Uterus (tissue), 4 donors: ENCODE results near the gene MBD3L1. TPM values are rescaled to one million over a fixed set of nuclear protein-coding genes. Genes with fewer than 3 reads are reported as not detected.

ENCODE experiments used
- DNase-seq, 2 donors: peaks; one replicate each; pipeline ENCODE4 v3.0.0-alpha.2; 2019 to 2020
- H3K27ac ChIP-seq, 2 donors: fragments of 200-600 bp; sonication (generic); 1 replicate in 1 of 2; 2 replicates in 1 of 2; pipeline ENCODE4 v1.5.1; 2016 to 2018
- H3K27me3 ChIP-seq, 2 donors: fragments of 200-600 bp; sonication (generic); one replicate each; pipeline ENCODE4 v1.5.1; 2018 to 2019; ENCODE audit warnings: control low read depth in 1 of 2
- H3K36me3 ChIP-seq, 2 donors: fragments of 200-600 bp; sonication (generic); one replicate each; pipeline ENCODE4 v1.5.1; 2019; ENCODE audit warnings: control low read depth in 1 of 2
- H3K4me1 ChIP-seq, 2 donors: fragments of 200-600 bp; sonication (generic); one replicate each; pipeline ENCODE4 v1.5.1; 2018 to 2019; ENCODE audit warnings: control low read depth in 1 of 2
- H3K4me3 ChIP-seq, 2 donors: fragments of 200-600 bp; sonication (generic); 1 replicate in 1 of 2; 2 replicates in 1 of 2; pipeline ENCODE4 v1.5.1; 2018 to 2019; ENCODE audit warnings: mild to moderate bottlenecking in 1 of 2
- H3K9me3 ChIP-seq, 2 donors: fragments of 200-600 bp; sonication (generic); one replicate each; pipeline ENCODE4 v1.5.1; 2019; ENCODE audit warnings: control low read depth in 1 of 2
- POLR2A ChIP-seq, 2 donors: fragments of 450-650 bp; IDR thresholded peaks; one replicate each; pipeline ENCODE4 v1.6.1; 2016; ENCODE audit warnings: antibody characterized with exemption in 2 of 2, mild to moderate bottlenecking in 1 of 2, moderate library complexity in 1 of 2
- intact Hi-C: fragments of 100-400 bp; cut with DNase I; formaldehyde crosslinking; loops from one replicate; pipeline ENCODE4 v1.15.1; 2023; ENCODE audit warnings: low total_unique reads
- total RNA-seq, 4 donors: library from RNA; depleted of rRNA in 3 of 4; stranded (reverse); fragments of >200 nt in 3 of 4; gene quantifications; one replicate each; pipeline versions ENCODE4 v1.1.0 to v1.2.4, GENCODE V29; 2014 to 2023
- TF ChIP-seq, protein P1 (sequence below), 4 experiments: fragments of 200-600 bp in 2 of 4; fragments of 450-650 bp in 2 of 4; sonication (generic) in 2 of 4; IDR thresholded peaks; one replicate each; pipeline ENCODE4 v1.5.1; 2016 to 2019; ENCODE audit warnings: antibody characterized with exemption in 4 of 4, mild to moderate bottlenecking in 2 of 4, moderate library complexity in 1 of 4
- donor health status: DM: yes; HTN: yes; CAD: no.

MBD3L1 gene
- total RNA-seq, 4 donors from 2014 or later: not detected

DNA sequence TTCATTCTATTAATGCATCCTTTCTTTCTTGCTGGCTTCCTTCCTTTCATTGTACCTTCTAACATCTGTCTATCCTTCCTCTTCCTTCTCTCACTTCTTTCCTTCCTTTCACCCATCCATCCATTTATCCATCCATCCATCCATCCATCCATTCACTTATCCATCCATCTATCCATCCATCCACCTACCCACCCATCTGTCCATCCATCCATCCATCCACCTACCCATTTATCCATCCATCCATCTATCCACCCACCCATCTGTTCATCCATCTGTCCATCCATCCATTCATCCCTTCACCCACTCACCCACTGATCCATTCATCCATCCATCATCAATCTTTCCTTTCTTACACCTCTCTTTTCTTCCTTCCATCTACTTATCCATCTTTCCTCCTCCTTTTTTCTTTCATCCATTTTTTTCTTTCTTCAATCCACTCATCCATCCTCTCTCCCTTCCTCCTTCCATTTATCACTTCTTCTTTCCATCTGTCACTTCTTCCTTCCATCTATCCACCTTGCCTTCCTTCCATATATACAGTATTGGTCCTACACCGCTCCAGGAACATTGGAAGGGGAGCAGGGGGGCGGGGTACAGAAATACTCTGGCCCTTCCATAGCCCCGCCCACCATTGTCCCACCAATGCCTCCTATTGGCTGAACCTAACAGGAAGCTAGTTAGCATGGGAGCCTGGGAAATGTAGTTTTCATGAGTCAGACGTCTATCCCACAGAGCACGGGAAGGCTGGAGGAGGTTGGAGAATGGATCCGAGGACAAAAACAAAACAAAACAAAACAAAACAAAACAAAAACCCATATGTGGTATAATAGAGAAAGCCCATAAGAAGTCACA lies 45.9 kb downstream of the MBD3L1 start:
- no peaks in the 10 kb centered on the region for H3K4me1 ChIP-seq
- H3K27me3 ChIP-seq: no peaks in the 10 kb centered on the region
- TF ChIP-seq, protein P1, sequence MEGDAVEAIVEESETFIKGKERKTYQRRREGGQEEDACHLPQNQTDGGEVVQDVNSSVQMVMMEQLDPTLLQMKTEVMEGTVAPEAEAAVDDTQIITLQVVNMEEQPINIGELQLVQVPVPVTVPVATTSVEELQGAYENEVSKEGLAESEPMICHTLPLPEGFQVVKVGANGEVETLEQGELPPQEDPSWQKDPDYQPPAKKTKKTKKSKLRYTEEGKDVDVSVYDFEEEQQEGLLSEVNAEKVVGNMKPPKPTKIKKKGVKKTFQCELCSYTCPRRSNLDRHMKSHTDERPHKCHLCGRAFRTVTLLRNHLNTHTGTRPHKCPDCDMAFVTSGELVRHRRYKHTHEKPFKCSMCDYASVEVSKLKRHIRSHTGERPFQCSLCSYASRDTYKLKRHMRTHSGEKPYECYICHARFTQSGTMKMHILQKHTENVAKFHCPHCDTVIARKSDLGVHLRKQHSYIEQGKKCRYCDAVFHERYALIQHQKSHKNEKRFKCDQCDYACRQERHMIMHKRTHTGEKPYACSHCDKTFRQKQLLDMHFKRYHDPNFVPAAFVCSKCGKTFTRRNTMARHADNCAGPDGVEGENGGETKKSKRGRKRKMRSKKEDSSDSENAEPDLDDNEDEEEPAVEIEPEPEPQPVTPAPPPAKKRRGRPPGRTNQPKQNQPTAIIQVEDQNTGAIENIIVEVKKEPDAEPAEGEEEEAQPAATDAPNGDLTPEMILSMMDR (IDR thresholded peaks at IDR 0.05): no peak
- TF ChIP-seq POLR2A (IDR thresholded peaks at IDR 0.05): no peak
- no peak overlapping the region for H3K4me3 ChIP-seq
- intact Hi-C loops: no loop called here
- H3K36me3 ChIP-seq: no peaks in the 10 kb centered on the region
- no peak for DNase-seq
- H3K27ac ChIP-seq: no peak overlapping the region
- no peaks in the 10 kb centered on the region for H3K9me3 ChIP-seq

DNA sequence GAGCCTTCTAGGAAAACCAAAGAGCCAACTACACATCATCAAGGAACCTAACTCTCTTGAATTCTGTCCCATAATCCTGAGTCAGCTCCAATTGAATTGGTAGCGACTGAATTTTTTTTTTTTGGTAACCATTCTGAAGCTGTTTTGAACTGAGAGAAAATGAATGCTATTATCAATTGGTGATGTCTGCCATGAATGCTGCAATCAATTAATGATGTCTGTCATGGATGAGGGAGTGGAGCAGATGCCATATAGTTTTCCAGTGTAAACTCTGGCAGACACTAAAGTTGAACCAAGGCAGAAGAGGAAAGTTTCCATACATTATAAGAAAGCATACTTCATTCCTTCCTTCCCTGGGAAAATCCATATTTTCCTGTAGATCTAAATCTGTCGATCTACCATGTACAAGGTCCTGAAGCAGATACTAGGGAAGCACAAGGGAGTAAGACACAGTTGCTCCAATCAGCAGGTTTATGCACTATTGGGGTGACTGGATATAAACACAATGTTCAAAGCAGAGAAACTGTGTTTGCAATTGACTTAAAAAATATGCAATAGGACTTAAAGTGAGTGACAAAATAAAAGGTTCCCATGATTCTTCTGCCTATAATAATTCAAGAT lies 48.8 kb downstream of the MBD3L1 start:
- H3K4me1 ChIP-seq: no peaks in the 10 kb centered on the region
- H3K27ac ChIP-seq: no peak overlapping the region
- H3K4me3 ChIP-seq: no peak overlapping the region
- no peaks in the 10 kb centered on the region for H3K36me3 ChIP-seq
- TF ChIP-seq, protein P1 (IDR thresholded peaks at IDR 0.05): no peak
- TF ChIP-seq POLR2A (IDR thresholded peaks at IDR 0.05): no peak
- DNase-seq: no peak
- no peaks in the 10 kb centered on the region for H3K9me3 ChIP-seq
- intact Hi-C loops: no loop called here
- H3K27me3 ChIP-seq: no peaks in the 10 kb centered on the region

DNA sequence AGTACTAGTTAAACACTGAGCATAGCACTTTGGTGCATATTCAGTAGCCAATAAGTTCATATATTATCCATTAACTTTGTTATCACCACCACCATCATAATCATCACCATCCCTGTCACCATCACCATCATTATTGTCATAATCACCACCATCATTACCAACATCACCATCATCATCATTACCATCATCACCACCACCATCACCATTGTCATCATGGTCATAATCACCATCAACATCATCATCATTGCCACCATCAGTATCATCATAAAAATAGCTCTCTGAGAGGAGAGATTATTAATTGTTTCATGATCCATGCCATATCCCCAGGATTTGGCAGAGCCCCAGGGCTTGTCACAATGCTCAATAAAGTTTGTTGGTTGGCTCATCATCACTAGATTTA lies 49.3 kb downstream of the MBD3L1 start:
- Histone ChIP-seq H3K4me1 (no peaks in the 10 kb centered on the region), H3K4me3 (no peak overlapping the region), H3K27me3 (no peaks in the 10 kb centered on the region), H3K27ac (no peak overlapping the region), H3K9me3 (no peaks in the 10 kb centered on the region), H3K36me3 (no peaks in the 10 kb centered on the region)
- TF ChIP-seq POLR2A (IDR thresholded peaks at IDR 0.05): no peak
- TF ChIP-seq, protein P1 (IDR thresholded peaks at IDR 0.05): no peak
- no peak for DNase-seq
- intact Hi-C loops: no loop called here

DNA sequence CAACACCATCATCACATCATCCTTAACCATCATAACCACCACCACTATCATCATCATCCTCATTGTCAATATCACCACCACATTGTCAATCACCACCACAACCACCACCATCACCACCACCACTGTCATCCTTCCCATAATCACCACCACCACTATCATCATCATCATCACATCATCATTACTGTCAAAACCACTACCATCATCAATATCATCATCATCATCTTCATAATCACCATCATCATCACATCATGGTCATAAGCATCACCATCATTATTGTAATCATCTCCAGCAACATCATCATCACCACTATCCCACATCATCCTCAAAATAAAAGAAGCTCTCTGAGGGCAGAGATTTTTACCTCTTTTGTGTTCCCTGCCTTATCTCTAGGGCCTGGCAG lies 52.2 kb downstream of the MBD3L1 start:
- intact Hi-C loops: no loop called here
- Histone ChIP-seq H3K27ac (no peak overlapping the region), H3K36me3 (no peaks in the 10 kb centered on the region), H3K27me3 (no peaks in the 10 kb centered on the region), H3K4me3 (no peak overlapping the region), H3K4me1 (no peaks in the 10 kb centered on the region), H3K9me3 (no peaks in the 10 kb centered on the region)
- no peak for TF ChIP-seq POLR2A (IDR thresholded peaks at IDR 0.05)
- TF ChIP-seq, protein P1 (IDR thresholded peaks at IDR 0.05): no peak
- DNase-seq: no peak

DNA sequence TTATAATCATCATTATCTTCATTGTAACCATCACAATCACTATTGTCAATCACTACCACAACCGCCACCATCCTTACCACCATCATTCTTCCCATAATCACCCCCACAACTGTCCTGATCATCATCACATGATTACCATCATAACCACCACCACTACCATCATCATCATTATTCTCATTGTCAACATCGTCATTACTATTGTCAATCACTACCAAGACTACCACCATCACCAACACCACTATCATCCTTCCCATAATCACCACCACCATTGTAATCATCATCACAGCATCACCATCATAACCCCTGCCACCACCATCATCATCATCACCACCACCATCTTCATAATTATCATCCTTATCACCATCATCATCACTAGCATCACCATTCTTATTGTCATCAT lies 55.2 kb downstream of the MBD3L1 start:
- no peaks in the 10 kb centered on the region for H3K27me3 ChIP-seq
- no peaks in the 10 kb centered on the region for H3K9me3 ChIP-seq
- H3K4me1 ChIP-seq: no peaks in the 10 kb centered on the region
- no peak overlapping the region for H3K4me3 ChIP-seq
- H3K27ac ChIP-seq: no peak overlapping the region
- no peak for TF ChIP-seq POLR2A (IDR thresholded peaks at IDR 0.05)
- TF ChIP-seq, protein P1 (IDR thresholded peaks at IDR 0.05): no peak
- DNase-seq: no peak
- intact Hi-C loops: no loop called here
- no peaks in the 10 kb centered on the region for H3K36me3 ChIP-seq
